Measurements from ENCODE around the gene C9orf78.

GRCh38 chr9:129781981-129782380, 53.1 kb downstream of the C9orf78 start:
- TF ChIP-seq POLR2A (IDR thresholded peaks at IDR 0.05) (no peak), CTCF (IDR thresholded peaks at IDR 0.05) (no peak), POLR2AphosphoS5 (IDR thresholded peaks at IDR 0.05) (no peak)
